Skeletal muscle tissue (tissue), 5 donors: ENCODE data around the gene CAPN2. TPM values are rescaled to one million over a fixed set of nuclear protein-coding genes. Genes with fewer than 3 reads are reported as not detected.

ENCODE experiments used
- H3K27ac ChIP-seq: one replicate; pipeline ENCODE4 v1.7.0; 2013; ENCODE audit warnings: mild to moderate bottlenecking, low read depth, low read length, inconsistent platforms
- H3K27me3 ChIP-seq, 3 donors: one replicate each; pipeline ENCODE4 v1.7.0; 2013; ENCODE audit warnings: low read length in 3 of 3; ENCODE audit not compliant: control insufficient read depth in 3 of 3, insufficient read depth in 3 of 3
- H3K36me3 ChIP-seq, 3 donors: one replicate each; pipeline ENCODE4 v1.7.0; 2013; ENCODE audit warnings: low read length in 3 of 3; ENCODE audit not compliant: control insufficient read depth in 3 of 3, insufficient read depth in 3 of 3
- H3K4me1 ChIP-seq, 3 donors: one replicate each; pipeline ENCODE4 v1.7.0; 2013; ENCODE audit warnings: low read length in 3 of 3, mild to moderate bottlenecking in 3 of 3; ENCODE audit not compliant: control insufficient read depth in 3 of 3, insufficient read depth in 3 of 3
- H3K4me3 ChIP-seq, 3 donors: one replicate each; pipeline ENCODE4 v1.7.0; 2013; ENCODE audit warnings: low read length in 3 of 3
- H3K9ac ChIP-seq, 3 donors: one replicate each; pipeline ENCODE4 v1.7.0; 2013; ENCODE audit warnings: low read length in 3 of 3, mild to moderate bottlenecking in 3 of 3, moderate library complexity in 2 of 3, low read depth in 1 of 3
- H3K9me3 ChIP-seq, 3 donors: one replicate each; pipeline ENCODE4 v1.7.0; 2013; ENCODE audit warnings: low read length in 3 of 3; ENCODE audit not compliant: control insufficient read depth in 3 of 3
- small RNA-seq: library from RNA; depleted of rRNA; stranded (forward); fragments of <200 nt; gene quantifications from one replicate; pipeline ENCODE3, GENCODE V24; 2014
- total RNA-seq: library from RNA; depleted of rRNA; stranded (reverse); fragments of >200 nt; gene quantifications from one replicate; pipeline ENCODE4 v1.2.3, GENCODE V29; 2014
- donor health status: Osteomylitis.

The CAPN2 gene
- total RNA-seq, 1 donor from 2014 or later: 78.8 TPM

GRCh38 chr1:223820971-223821370 is 108.6 kb downstream of the CAPN2 start:
- Histone ChIP-seq H3K36me3 (peaks cover 0 to 4% (median 0%) of the 10 kb centered on the region in 3 donors), H3K4me1 (peaks cover 16 to 32% (median 18%) of the 10 kb centered on the region in 3 donors), H3K4me3 (peak overlapping the region; percentile 25 to 38 (median 29)), H3K27ac (peak overlapping the region; percentile 54), H3K27me3 (no peaks in the 10 kb centered on the region), H3K9ac (peak overlapping the region in 2 of 3 donors; percentile 40 to 46), H3K9me3 (no peaks in the 10 kb centered on the region)

GRCh38 chr1:223824287-223824686 is 111.9 kb downstream of the CAPN2 start:
- peaks cover 18 to 39% (median 19%) of the 10 kb centered on the region in 3 donors for H3K4me1 ChIP-seq

GRCh38 chr1:223824712-223825111 is 112.4 kb downstream of the CAPN2 start:
- Histone ChIP-seq H3K27ac (no peak overlapping the region), H3K4me1 (peaks cover 18 to 38% (median 19%) of the 10 kb centered on the region in 3 donors), H3K9ac (peak overlapping the region in 1 of 3 donors; percentile 25), H3K27me3 (no peaks in the 10 kb centered on the region), H3K36me3 (peaks cover 0 to 4% (median 0%) of the 10 kb centered on the region in 3 donors), H3K9me3 (no peaks in the 10 kb centered on the region), H3K4me3 (no peak overlapping the region)

More at GRCh38 chr1:223824287-223824686, 111.9 kb downstream of the CAPN2 start:
- H3K4me3 ChIP-seq: no peak overlapping the region
- no peaks in the 10 kb centered on the region for H3K27me3 ChIP-seq
- no peak overlapping the region for H3K27ac ChIP-seq
- H3K9me3 ChIP-seq: no peaks in the 10 kb centered on the region
- peaks cover 0 to 4% (median 0%) of the 10 kb centered on the region in 3 donors for H3K36me3 ChIP-seq
- no peak overlapping the region for H3K9ac ChIP-seq

Small RNAs within 50 kb of the gene (small RNA-seq; reads per million reads assigned to genes)
- gene RNU6-1248P: not detected

Other genes with a start within 250 kb of the CAPN2 start
- 1.0 TPM for gene CAPN8, start 46.8 kb upstream of the CAPN2 start, total RNA-seq
- gene TP53BP2, start 133.4 kb downstream of the CAPN2 start, total RNA-seq: 34.4 TPM